Smooth muscle cell of the brain vasculature (primary cell): Measurements from ENCODE around the gene LPIN1.
"Not testable (repeated sequence)": the region's sequence is repeated elsewhere in the genome, so short reads cannot be mapped to it uniquely, and the experiment has no call there.

Experiments
- DNase-seq: peaks from one replicate; pipeline ENCODE4 v3.0.0-alpha.2; 2012; ENCODE audit warnings: low read depth, low spot score

The LPIN1 gene

DNA sequence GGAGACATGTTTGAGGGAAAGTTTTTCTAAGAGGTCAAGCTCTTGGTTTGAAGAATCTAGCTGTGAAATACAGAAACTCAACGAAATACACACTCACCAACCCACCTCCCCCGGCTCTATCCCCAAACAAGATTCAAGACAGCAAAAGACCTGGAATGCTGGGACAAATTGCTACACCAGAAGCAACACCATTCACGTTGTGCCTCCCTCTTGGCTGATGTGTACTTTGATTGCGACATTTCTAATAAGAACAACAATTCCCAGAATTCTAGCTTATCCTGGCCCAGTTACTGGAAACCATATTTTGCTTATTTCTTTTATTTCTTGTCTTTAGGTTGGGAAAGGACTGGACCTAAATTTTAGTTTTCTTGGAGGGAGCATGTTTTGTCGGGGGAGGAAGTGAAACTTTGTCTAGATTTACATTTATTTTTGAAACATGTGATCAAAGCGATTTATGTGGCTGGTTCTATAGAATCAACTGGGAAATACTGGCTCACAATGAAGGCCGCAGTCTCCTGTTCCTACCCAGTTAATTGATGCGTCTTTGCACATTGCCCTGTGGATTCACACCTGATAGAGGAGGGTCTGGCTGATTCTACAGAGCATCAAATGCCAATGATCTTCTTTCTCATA lies 29.6 kb upstream of the LPIN1 start:
- no peak for DNase-seq

DNA sequence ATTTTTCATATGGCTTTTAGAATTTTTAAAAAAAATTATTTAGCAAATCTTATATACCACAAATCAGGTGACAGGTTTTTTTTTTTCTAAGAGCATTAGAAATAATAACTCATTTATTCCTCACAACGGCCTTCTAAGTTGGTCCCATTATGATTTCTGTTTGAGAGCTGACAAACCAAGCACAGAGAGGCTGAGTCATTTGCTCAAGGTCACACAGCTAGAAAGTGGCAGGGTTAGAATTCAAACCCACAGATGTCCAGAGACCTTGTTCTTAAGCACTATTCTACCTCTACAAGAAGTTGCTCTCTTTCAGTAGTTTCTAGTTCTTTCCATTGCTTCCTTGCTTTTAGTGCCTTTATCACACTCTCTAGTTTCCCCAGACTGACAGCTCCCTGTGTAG lies 28.8 kb upstream of the LPIN1 start:
- no peak for DNase-seq

DNA sequence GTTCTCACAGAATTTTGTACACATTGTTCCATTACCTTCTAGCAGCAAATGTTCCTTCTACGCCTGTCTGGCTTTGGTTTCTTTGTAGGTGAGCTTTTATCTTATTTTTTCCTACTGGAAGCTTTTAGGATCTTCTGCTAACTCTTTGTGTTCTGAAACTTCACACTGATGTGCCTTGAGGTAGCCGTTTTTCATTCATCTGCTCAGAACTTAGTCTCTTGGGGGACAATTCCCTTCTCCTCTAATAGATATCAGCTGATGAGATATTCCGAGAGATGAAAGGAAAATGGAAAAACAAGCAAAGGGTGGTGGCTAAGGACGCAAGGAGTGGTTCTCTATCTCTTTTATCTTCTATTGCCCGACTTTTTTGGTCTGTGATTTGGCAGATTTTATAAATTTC lies 27.8 kb upstream of the LPIN1 start:
- DNase-seq = no peak

DNA sequence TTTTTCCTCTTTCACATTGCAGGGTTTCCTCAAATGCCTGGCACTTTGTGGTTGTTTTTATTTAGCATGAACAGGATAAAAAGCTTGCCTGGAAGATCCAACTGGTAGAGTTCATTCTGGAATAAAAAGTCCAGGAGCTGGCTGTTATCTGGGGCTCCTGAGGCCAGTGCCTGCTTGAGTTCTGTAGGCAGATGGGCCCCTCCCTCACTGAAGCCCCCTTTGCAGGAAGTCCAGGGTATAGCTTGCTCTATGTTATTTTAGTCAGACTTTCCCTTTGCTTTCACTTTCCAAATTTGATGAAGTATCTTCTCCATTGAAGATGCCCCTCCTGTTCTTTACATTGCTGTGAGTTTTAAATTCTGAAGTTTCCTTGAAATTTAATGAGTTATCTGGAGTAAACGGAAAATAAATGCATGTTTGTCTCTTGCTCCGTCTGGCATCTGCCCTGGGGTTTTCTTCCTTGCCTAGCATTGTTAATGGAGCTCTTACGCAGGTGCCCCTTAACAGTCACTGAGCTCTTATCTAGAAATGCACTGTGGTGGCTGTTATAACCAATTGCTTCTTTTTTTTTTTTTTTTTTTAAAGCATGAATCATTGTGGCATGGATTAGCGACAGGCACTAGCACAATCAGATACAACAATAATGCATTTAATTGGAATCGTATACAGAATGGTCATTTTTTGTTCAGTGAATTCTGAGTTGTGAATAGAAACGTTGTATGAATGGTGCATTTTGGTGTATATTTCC lies 27.0 kb upstream of the LPIN1 start:
- DNase-seq = no peak

DNA sequence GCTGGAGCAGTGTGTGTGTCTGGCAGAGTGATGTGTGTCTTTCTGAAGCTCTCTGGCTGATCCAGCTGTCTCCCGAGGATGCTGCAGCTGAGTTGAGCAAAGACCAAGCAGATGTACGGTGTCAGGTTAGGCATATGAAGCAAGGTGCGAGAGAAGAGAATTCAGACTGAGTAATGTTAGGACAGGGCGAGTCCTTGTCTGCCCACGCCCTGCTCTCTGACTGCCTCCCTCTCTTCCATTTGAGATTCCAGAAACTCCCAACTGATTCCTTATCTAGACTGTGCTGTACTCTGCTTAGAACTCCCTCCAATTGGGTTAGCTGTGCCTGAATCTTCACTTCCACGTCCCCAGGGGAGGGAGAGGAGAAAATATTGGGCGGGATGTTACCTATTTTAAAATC lies 25.7 kb upstream of the LPIN1 start:
- no peak for DNase-seq

DNA sequence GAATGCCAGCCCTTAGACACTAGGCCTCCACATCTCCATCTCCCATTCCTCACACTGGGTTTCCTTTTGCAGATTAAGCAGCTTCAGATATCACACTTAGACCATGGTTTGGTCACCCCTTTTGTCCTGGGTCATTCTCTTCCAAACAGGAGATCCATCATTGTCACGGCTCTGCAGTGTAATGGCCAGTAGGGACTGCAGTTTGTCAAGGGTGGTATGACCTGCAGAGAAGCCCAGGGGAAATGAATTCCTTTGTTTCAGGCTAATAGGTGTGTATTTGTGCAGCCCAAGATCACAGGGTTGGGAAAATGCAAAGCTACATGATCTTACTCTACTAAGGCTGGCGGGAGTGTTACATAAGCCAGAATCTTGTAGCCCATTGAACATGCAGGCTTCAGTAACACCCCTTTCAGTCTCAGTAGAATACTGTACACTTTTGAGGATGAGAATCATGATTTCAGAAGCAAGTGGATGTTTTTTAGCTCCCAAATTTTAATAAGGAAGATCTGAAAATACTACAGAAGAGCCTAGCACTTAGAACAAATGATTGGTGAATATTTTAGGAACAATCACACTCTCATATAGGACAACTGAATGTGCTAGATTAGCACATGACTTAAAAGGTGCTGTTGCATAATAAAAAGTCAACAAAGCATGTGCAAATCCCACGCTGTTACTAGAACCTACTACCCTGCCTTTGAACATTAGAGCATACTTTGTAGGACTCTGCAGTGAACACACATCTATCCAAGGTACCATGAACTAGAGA lies 24.0 kb upstream of the LPIN1 start:
- DNase-seq = no peak

DNA sequence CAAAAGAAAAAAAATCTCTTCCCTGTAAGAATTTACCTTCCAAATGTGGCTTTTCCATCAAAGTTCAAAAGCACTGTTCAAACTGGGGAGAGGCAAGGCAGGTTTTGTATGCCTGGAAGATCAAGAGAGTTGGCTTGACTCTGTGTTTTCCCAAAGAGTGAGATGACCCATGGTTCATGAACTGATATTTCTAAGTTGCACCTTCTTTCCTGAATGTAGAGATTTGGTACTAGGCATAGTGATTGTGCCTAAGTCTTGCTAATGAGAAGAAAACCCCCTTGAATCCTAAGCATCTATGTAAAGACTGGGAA lies 23.4 kb upstream of the LPIN1 start:
- no peak for DNase-seq

DNA sequence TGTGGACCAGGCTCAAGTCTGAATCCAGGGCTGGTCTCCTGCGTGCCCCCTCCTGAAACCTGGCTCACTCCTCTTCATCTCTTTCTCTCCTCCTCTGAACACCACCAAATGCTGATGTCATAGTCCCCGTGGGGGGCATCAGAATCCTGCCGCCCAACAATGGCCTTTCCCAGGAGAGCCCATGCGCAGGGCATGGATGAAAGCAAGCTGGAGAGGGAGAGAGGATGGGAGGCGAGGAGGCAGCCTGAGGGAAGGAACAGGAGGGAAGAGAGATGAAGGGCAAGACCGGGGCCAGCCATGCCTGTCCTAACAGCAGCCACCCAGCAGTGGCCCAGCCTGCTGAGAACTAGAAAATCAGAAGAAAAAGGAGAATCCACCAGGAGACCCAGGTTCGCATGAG lies 22.3 kb upstream of the LPIN1 start:
- no peak for DNase-seq

DNA sequence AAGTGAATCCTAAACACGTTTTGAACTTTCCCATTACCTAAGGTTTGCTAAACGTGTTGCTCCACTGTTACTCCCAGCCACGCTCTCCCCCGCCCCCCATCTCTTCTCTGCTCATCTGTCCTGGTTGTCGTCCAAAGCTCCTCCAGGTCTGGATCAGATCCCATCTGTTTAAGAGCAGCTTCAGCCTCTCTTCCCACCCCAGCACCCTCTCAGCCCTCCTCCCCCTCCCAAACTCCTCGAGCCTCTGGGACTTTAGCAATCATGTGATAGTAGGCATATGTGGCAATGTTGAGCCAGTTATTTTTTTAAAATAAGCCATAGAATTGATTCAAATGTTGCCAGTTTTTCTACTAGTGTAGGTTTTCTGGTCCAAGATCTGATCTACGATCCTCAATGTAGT lies 20.0 kb upstream of the LPIN1 start:
- no peak for DNase-seq

DNA sequence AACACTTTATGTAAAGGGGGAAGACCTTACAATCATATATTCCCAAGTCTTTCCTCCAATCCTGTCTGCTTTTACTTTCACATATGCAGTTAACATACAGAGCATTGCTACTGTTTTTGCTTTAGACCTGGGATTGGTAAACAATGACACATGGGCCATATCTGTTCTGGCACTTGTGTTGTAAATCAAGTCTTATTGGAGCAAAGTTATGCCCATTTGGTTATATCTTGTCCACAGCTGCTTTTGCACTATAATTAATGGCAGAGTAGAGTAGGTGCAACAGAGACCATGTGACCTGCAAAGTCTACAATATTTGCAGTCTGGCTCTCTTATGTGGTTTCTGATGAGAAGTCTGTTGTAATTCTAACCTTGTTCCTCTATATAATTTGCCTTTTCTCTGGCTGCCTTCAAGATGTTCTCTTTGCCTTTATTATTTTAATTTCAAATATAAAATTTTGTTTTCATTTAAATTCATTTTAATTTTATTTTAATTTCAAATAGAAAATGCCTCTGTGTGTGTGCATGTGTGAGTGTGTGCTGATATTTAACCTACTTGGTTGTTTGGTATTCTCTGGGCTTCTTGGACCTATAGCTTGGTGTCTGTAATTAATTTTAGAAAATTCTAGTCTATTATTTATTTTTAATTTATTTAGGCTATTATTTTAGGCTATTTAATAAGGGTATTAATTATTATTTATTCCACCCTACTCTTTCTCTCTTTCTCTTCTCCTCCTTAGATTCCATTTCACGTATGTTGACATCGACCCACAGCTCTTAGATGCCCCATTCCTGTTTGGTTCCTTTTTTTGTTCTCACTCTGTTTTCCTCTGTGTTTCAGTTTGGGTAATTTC lies 16.8 kb upstream of the LPIN1 start:
- DNase-seq = no peak

DNA sequence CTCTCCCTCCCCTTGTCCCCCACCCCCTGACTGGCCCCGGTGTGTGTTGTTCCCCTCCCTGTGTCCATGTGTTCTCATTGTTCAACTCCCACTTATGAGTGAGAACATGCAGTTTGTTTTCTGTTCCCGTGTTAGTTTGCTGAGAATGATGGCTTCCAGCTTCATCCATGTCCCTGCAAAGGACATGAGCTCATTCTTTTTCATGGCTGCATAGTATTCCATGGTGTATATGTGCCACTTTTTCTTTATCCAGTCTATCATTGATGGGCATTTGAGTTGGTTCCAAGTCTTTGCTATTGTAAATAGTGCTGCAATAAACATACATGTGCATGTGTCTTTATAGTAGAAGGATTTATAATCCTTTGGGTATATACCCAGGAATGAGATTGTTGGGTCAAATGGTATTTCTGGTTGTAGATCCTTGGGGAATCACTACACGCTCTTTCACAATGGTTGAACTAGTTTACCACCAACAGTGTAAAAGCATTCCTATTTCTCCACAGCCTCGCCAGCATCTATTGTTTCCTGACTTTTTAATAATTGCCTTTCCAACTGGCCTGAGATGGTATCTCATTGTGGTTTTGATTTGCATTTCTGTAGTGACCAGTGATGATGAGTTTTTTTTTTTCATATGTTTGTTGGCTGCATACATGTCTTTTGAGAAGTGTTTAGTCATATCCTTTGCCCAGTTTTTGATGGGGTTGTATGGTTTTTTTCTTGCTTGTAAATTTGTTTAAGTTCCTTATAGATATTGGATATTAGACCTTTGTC lies 15.0 kb upstream of the LPIN1 start:
- DNase-seq = not testable (repeated sequence)

DNA sequence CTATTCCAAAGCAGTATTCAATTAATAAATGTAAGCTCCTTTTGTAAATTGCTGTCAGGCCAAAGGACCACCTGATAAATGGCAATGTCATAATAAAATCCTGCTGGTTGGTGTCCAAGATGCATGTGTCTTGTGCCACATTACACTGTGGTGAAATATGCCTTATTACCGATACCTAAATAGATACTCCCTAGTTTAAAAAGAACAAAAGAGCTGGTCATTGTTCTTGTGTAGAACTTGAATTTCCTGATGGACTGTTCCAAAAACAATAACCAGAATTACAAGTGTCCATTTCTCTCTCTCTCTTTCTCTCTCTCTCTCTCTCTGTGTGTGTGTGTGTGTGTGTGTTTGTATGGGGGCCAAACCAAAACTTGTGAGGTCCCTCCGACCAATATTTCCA lies 13.8 kb upstream of the LPIN1 start:
- no peak for DNase-seq

DNA sequence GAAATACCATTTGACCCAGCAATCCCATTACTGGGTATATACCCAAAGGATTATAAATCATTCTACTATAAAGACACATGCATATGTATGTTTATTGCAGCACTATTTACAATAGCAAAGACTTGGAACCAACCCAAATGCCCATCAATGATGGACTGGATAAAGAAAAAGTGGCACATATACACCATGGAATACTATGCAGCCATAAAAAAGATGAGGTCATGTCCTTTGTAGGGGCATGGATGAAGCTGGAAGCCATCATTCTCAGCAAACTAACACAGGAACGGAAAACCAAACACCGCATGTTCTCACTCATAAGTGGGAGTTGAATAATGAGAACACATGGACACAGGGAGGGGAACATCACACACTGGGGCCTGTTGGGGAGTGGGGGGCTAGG lies 8.6 kb upstream of the LPIN1 start:
- not testable (repeated sequence) for DNase-seq

DNA sequence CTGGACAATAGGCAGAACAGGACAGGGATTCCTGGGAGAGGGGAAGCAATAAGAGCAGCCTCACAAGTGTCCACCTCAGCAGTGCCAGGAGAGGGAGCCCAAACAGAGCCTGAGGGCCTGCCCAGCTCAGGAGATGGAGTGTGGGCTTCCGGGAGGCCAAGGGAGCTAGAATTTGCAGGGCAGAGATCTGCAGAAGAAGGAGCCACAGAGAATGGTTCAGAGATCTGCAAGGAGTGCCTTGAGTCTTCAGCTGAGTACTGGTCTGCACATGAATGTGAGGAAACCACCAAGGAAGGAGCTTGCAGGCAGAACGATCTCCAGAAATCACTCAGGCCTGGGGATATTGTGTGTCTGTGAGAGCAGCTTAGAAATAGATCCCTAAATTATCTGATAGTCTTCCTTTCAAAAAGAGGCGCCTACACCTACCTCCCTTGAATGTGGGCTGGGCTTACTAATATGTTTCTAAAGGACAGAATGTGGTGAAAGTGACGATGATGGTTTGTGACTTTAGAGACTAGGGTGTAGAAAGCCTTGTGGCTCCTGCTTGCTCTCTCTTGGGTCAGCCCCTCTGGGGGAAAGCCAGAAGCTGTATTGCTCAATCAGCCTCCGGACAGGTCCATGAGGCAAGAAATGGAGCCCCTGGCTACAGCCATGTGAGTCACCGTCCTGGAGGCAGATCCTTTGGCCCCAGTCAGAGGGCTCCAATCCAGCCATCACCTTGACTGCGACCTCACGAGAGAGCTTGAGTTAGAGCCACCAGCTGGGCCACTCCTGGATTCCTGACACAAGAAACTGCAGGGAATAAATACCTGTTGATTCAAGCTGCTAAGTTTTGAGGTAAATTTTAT lies 7.6 kb upstream of the LPIN1 start:
- peak; percentile 36 for DNase-seq

DNA sequence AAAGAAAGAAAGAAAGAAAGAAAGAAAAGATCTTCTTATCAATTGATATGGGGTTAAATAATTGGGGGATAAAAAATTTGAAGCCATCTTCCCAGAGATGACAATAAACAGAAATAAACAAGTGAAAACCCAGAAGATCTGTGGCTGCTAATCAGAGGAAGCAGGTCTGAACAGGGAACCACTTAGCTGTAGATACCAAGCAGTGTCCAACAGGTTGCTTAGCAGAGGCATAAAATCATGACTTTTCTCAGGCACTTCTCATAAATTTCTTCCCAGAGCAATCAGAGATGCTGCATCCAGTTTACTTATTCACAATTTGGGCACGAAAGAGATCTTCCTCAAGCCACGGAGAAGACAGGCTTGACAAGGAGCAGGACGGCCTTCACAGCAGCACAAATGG lies 5.7 kb upstream of the LPIN1 start:
- no peak for DNase-seq

DNA sequence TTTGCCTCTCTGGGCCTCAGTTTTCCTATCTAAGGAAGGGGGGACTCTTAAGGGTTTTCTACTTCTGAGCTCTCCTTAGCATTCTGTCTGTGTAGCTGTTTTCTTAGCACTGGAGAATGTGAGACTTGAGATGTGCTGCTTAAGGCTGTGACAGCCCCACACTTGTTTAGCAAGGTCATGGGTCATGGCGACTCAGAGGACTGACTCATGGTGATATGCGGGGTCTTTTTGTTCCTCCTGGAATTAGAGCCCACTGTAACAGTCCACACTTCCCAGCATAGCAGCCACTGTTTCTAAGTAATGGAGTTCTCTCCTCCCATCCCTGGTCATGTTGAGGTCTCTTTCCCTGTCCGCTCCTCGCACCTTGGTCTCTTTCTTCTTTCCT lies 4.1 kb upstream of the LPIN1 start:
- no peak for DNase-seq

DNA sequence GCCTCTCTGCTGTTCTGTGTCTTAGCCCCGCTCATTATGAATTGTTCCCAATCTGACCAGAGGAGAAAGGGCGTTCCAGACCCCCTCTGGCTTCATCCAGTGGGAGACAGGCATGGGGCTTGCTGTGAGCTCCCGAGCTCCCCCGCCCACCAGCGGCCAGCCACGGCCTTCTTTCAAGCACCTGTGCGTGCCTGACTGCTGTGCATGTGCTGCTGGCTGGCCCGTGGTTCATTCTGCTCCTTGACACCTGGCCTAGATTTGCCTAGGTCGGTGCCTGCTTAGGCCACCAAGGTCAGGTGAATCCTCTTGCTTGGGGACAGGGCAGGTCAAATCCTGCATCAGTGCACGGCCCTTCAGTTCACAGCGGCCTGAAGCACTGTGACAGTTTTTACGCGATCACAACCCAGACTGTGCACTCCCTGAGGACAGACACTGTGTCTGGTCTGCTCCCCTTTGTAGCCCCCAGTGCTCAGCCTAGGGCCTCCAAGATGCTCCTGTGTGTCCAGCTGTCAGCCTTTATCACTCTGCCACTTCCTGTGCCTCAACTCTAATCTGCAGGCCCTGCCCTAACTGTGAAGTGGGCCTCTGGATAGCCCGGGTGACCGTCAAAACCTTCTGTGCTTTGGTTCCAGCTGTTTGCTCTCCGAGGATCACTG lies 3.6 kb upstream of the LPIN1 start:
- no peak for DNase-seq

DNA sequence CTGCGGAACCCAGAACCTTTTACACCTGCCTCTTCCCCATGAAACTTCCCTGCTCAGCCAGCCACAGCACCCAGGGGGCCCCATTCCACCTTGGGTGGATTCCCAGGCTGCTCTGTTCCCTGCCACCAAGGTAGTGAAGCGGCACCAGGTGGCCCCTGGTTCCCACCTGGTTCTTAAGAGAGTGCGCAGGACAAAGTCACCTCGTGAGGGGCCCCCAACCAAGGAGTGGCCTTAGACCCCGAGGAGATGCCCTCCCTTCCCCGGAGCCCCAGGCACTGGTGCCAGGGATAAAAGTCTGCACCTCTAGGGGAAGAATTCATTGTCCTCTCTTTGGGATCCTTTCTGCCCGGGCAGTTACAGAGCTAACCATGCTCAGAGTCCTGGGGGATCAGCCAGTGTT lies 3.1 kb upstream of the LPIN1 start:
- DNase-seq = no peak

DNA sequence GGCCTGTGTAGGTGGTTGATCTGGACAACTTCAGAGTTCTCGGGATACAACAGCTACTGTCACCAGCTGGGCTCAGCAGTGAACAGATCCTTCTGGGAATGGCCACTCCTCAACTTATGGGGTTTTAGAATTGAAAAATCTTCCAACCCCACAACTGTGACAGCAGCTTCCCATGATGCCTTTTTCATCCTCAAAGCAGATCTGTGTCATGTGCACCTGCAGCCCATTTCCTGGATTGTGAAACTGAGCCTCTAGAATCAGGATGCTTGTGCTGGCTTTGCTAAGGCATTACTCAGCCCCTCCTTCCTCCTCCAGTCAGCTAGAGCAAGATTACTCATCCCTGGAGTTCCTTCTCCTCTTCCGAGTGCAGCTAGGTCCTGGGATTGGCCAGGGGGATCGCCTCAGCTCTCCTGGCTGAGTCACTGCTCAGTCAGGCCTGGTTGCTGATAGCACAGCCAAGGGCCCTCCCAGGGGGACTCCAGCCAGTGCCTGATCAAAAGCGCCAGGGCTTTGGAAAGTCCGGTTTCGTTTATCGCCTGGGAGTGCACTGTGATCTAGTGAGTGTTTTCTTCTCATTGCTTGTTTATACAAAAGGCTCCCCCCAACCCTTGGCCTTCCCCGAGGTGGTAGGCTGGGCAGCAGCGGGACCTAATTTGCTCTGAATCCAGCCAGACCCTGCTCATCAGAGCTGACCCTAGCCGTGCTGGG lies 2.4 kb upstream of the LPIN1 start:
- DNase-seq = peak; percentile 97
